ENCODE results near the gene RABL2A.
"Not testable (repeated sequence)": the region's sequence is repeated elsewhere in the genome, so short reads cannot be mapped to it uniquely, and the experiment has no call there.

- not testable (repeated sequence) for TF ChIP-seq CTCF (IDR thresholded peaks at IDR 0.05 in 4 of 5, conservative IDR thresholded peaks at IDR 0.05 in 1 of 5); POLR2A (IDR thresholded peaks at IDR 0.05)
These were observed 41.9 kb downstream of the RABL2A start for GRCh38 chr2:113669013-113669412.

Measured in gastrocnemius medialis (tissue), 4 donors.